K562 (cell line): ENCODE data around the gene PHF5A. TPM values are rescaled to one million over a fixed set of nuclear protein-coding genes. Genes with fewer than 3 reads are reported as not detected.

ENCODE experiments used
- ATAC-seq: fragments of 200-7000 bp; cut with Tn5 transposase; 3 replicates; pipeline ENCODE4 v1.9.1; 2020; ENCODE audit warnings: moderate library complexity
- BruUV-seq: library from RNA; stranded (reverse); fragments of 400-500 nt; replicated peaks from 2 replicates; lab custom pipeline; 2021; lab: Mats Ljungman, UMichigan
- CTCF ChIA-PET: fragments of 300-600 bp; formaldehyde crosslinking; extraction: SDS; loops from one replicate; lab custom pipeline; 2021; ENCODE audit warnings: low intra/inter-chr PET ratio; lab: Yijun Ruan, JAX
- POLR2A ChIA-PET: fragments of 300-600, 350-650 bp; sonication (Branson Sonifier 250); formaldehyde crosslinking; extraction: SDS; loops from one replicate; lab custom pipeline; 2021; ENCODE audit warnings: antibody characterized with exemption, inconsistent platforms; lab: Yijun Ruan, JAX
- DNase-seq, 4 experiments: peaks; one replicate each; pipeline versions ENCODE4 v3.0.0 to v3.0.0-alpha.2; 2011 to 2018; ENCODE audit warnings: low spot score in 3 of 4, mixed read lengths in 3 of 4; ENCODE audit errors: extremely low read depth in 1 of 4
- FAIRE-seq: peaks from 2 replicates; lab custom pipeline; 2011; peaks lifted over from hg19 to GRCh38; lab: Jason Lieb, UNC
- H2AFZ ChIP-seq: 2 replicates; pipeline ENCODE4 v1.6.0; 2011; ENCODE audit warnings: low read depth, low read length, control low read depth, inconsistent platforms
- H3K27ac ChIP-seq: fragments of 200-600 bp; 3 replicates; pipeline ENCODE4 v1.8.0; 2011; ENCODE audit warnings: low read depth, mild to moderate bottlenecking, control low read depth, inconsistent platforms, low read length, moderate library complexity, mixed read lengths; ENCODE audit errors: extremely low read depth
- H3K27me3 ChIP-seq, 2 experiments: fragments of 300-600 bp in 1 of 2; 2 replicates in 1 of 2; 3 replicates in 1 of 2; pipeline versions ENCODE4 v1.6.0 to v1.8.0; 2011; ENCODE audit warnings: inconsistent platforms in 2 of 2, low read length in 2 of 2, mild to moderate bottlenecking in 1 of 2, mixed read lengths in 1 of 2, moderate library complexity in 1 of 2; ENCODE audit not compliant: control insufficient read depth in 2 of 2, insufficient read depth in 2 of 2
- H3K36me3 ChIP-seq: fragments of 300-600 bp; 3 replicates; pipeline ENCODE4 v1.8.0; 2011; ENCODE audit warnings: mild to moderate bottlenecking, low read length, inconsistent platforms; ENCODE audit not compliant: control insufficient read depth, insufficient read depth
- H3K4me1 ChIP-seq, 2 experiments: fragments of 200-600 bp in 1 of 2; replicated peaks in 1 of 2; 2 replicates in 1 of 2; 3 replicates in 1 of 2; pipeline versions ENCODE4 v1.5.1 to v1.8.0; 2011; ENCODE audit warnings: inconsistent platforms in 2 of 2, low read length in 2 of 2, mild to moderate bottlenecking in 1 of 2, mixed read lengths in 1 of 2, moderate library complexity in 1 of 2; ENCODE audit not compliant: control insufficient read depth in 2 of 2, insufficient read depth in 2 of 2
- H3K4me2 ChIP-seq: 2 replicates; pipeline ENCODE4 v1.6.1; 2011; ENCODE audit warnings: low read length, control low read depth, inconsistent platforms, mixed read lengths; ENCODE audit not compliant: insufficient read depth
- H3K4me3 ChIP-seq: fragments of 200-600 bp; sonication (generic), shearing (Covaris generic); 2 replicates; pipeline ENCODE4 v1.5.1; 2016; ENCODE audit warnings: control low read depth, inconsistent platforms
- H3K79me2 ChIP-seq: fragments of 200-600 bp; 3 replicates; pipeline ENCODE4 v1.8.0; 2011; ENCODE audit warnings: low read length, inconsistent platforms; ENCODE audit not compliant: control insufficient read depth, insufficient read depth
- H3K9ac ChIP-seq, 2 experiments: 2 replicates each; pipeline versions ENCODE4 v1.6.0 to v1.6.1; 2011; ENCODE audit warnings: low read depth in 2 of 2, low read length in 2 of 2, control low read depth in 1 of 2, inconsistent platforms in 1 of 2, mild to moderate bottlenecking in 1 of 2, mixed read lengths in 1 of 2; ENCODE audit not compliant: insufficient read depth in 1 of 2
- H3K9me1 ChIP-seq: one replicate; pipeline ENCODE4 v1.6.0; 2011; ENCODE audit warnings: inconsistent platforms, mild to moderate bottlenecking, low read length, moderate library complexity; ENCODE audit not compliant: control insufficient read depth, insufficient read depth
- H3K9me3 ChIP-seq: replicated peaks from 2 replicates; pipeline ENCODE4 v1.5.1; 2011; ENCODE audit warnings: low read depth, low read length, inconsistent platforms; ENCODE audit not compliant: control insufficient read depth, insufficient read depth
- H4K20me1 ChIP-seq: replicated peaks from 2 replicates; pipeline ENCODE4 v1.6.1; 2011; ENCODE audit warnings: low read length, inconsistent platforms, mixed read lengths; ENCODE audit not compliant: control insufficient read depth, insufficient read depth
- CLOCK ChIP-seq: fragments of 250-450 bp; sonication (Bioruptor Pico); IDR thresholded peaks from 2 replicates; pipeline ENCODE4 v1.4.0; 2020; ENCODE audit warnings: mild to moderate bottlenecking, moderate library complexity, borderline replicate concordance
- CREBBP ChIP-seq: IDR thresholded peaks from one replicate; pipeline ENCODE4 v1.6.1; 2012; ENCODE audit warnings: low read depth, mild to moderate bottlenecking, control low read depth, inconsistent platforms, low read length
- EHMT2 ChIP-seq: fragments of 450-650 bp; IDR thresholded peaks from 2 replicates; pipeline ENCODE4 v1.6.1; 2018; ENCODE audit warnings: antibody characterized with exemption
- ILK ChIP-seq: fragments of 450-650 bp; IDR thresholded peaks from 2 replicates; pipeline ENCODE4 v1.6.1; 2016; ENCODE audit warnings: missing genetic modification characterization, low read depth, mild to moderate bottlenecking, missing compliant biosample characterization, moderate library complexity, borderline replicate concordance
- KAT2B ChIP-seq: IDR thresholded peaks from one replicate; pipeline ENCODE4 v1.6.1; 2012; ENCODE audit warnings: low read depth, mild to moderate bottlenecking, control low read depth, inconsistent platforms, low read length, moderate library complexity
- LEF1 ChIP-seq: fragments of 450-650 bp; IDR thresholded peaks from 2 replicates; pipeline ENCODE4 v1.6.1; 2016; ENCODE audit warnings: mild to moderate bottlenecking
- MNT ChIP-seq, 2 experiments: fragments of 450-650 bp; conservative IDR thresholded peaks; 2 replicates each; pipeline ENCODE4 v1.6.1; 2017; ENCODE audit warnings: mild to moderate bottlenecking in 2 of 2, moderate library complexity in 2 of 2
- NCOA4 ChIP-seq: fragments of 450-650 bp; IDR thresholded peaks from 2 replicates; pipeline ENCODE4 v1.6.1; 2018; ENCODE audit warnings: mild to moderate bottlenecking; ENCODE audit not compliant: partially characterized antibody
- PATZ1 ChIP-seq: fragments of 250-450 bp; sonication (Bioruptor Pico); IDR thresholded peaks from 2 replicates; pipeline ENCODE4 v1.5.0; 2020; ENCODE audit warnings: mild to moderate bottlenecking, borderline replicate concordance
- SNAPC5 ChIP-seq: fragments of 250-450 bp; sonication (Bioruptor Pico); IDR thresholded peaks from 2 replicates; pipeline ENCODE4 v1.8.0; 2021; ENCODE audit warnings: moderate library complexity, mild to moderate bottlenecking, inconsistent platforms
- SREBF2 ChIP-seq: sonication (generic); formaldehyde crosslinking; IDR thresholded peaks from 2 replicates; pipeline ENCODE4 v1.4.0; 2020; ENCODE audit warnings: mild to moderate bottlenecking, missing genetic modification reagents
- SRSF7 ChIP-seq: fragments of 200-400 bp; formaldehyde crosslinking; optimal IDR thresholded peaks from 2 replicates; pipeline ENCODE3; 2017; ENCODE audit warnings: mild to moderate bottlenecking, low read depth, low read length
- THAP7 ChIP-seq: fragments of 250-450 bp; sonication (Bioruptor Pico); IDR thresholded peaks from 2 replicates; pipeline ENCODE4 v1.5.0; 2021
- ZFP30 ChIP-seq: fragments of 250-450 bp; sonication (Bioruptor Pico); IDR thresholded peaks from 2 replicates; pipeline ENCODE4 v1.8.0; 2022; ENCODE audit warnings: moderate library complexity, mild to moderate bottlenecking, inconsistent platforms, borderline replicate concordance
- ZNF232 ChIP-seq: sonication (generic); formaldehyde crosslinking; IDR thresholded peaks from 2 replicates; pipeline ENCODE4 v1.8.0; 2022; ENCODE audit warnings: mild to moderate bottlenecking, missing genetic modification reagents
- WGBS: fragments of 100-300 bp; shearing (Covaris generic); methylation state at CpG from one replicate; pipeline ENCODE4 v1.1.6; 2016; ENCODE audit warnings: low coverage, mixed read lengths; ENCODE audit not compliant: insufficient coverage; ENCODE audit errors: missing lambda C conversion rate; 5-methylcytosine and 5-hydroxymethylcytosine counted together
- in situ Hi-C: fragments of 300-500 bp; cut with MboI; formaldehyde crosslinking; loops from 4 replicates; pipeline ENCODE4 v1.15.0; 2018; ENCODE audit warnings: inconsistent platforms, mixed read lengths
- intact Hi-C: fragments of 100-400 bp; cut with micrococcal nuclease; formaldehyde crosslinking; loops from 2 replicates; pipeline ENCODE4 v1.14.2; 2022
- polyA plus RNA-seq, 8 experiments: library from polyadenylated mRNA; depleted of rRNA in 4 of 8; stranded (reverse) in 5 of 8; unstranded in 3 of 8; fragments of >200 nt; fragmentation: Nextera tagmentation in 2 of 8; fragmentation: Illumina TruSeq in 1 of 8; extraction: Ambion mirVana in 2 of 8; extraction: Trizol in 1 of 8; gene quantifications; 2 replicates each; pipeline versions ENCODE4 v1.2.1 to v1.2.3, GENCODE V29; 2011 to 2014; ENCODE audit warnings: inconsistent platforms in 1 of 8, missing spikeins in 1 of 8
- total RNA-seq, 7 experiments: library from RNA; depleted of rRNA in 6 of 7; stranded (reverse); fragments of >200 nt in 6 of 7; fragmentation: Illumina TruSeq in 2 of 7; extraction: Trizol in 2 of 7; gene quantifications; 2 replicates each; pipeline versions ENCODE4 v1.2.1 to v1.2.3, GENCODE V29; 2011 to 2021; ENCODE audit warnings: low replicate concordance in 1 of 7

The PHF5A gene
- total and polyA plus RNA-seq, 9 of the 15 experiments (the other 6 are each of a cell fraction or from before 2014, with no cell fraction given), result 14.2 to 144 (median 101) TPM

- H4K20me1 ChIP-seq, result peaks cover 38% of the 10 kb centered on the region
- in situ Hi-C loops, result no loop called here
- peaks cover 92% of the 10 kb centered on the region for H3K79me2 ChIP-seq
- no peak for DNase-seq
- peaks cover 6% of the 10 kb centered on the region in 2 experiments; a peak in 4 of 5 replicates for H3K4me1 ChIP-seq
- peaks cover 4% of the 10 kb centered on the region for H3K9me1 ChIP-seq
- H3K27me3 ChIP-seq, result no peaks in the 10 kb centered on the region
- no peaks in the 10 kb centered on the region for H3K9me3 ChIP-seq
- intact Hi-C loops, result no loop called here
- CTCF ChIA-PET, result no interaction called here
- no peak overlapping the region for H3K27ac ChIP-seq
- no peak for FAIRE-seq
- BruUV-seq, result TSS peak; percentile 16
- H3K9ac ChIP-seq, result no peak overlapping the region
- WGBS, result 76% methylated on average over 15 of the region's 15 CpGs
- no peak for ATAC-seq
- POLR2A ChIA-PET, result interaction anchor here (0.6 to 3.2 kb wide), 5 partner anchors 8 to 233 kb away, joined by 3 to 18 read pairs (median 3); partner anchors contain the start of genes ACO2 and PHF5A
- H3K4me3 ChIP-seq, result no peak overlapping the region
- H2AFZ ChIP-seq, result no peak overlapping the region
- H3K36me3 ChIP-seq, result peaks cover 52% of the 10 kb centered on the region; the same call in 2 of the 3 replicates
- H3K4me2 ChIP-seq, result no peak overlapping the region
- no peak for TF ChIP-seq EHMT2
- TF ChIP-seq SRSF7, result no peak
- TF ChIP-seq ILK (tag), result no peak
- TF ChIP-seq CLOCK, result no peak
- no peak for TF ChIP-seq ZFP30 (CRISPR knock-in tag)
- no peak for TF ChIP-seq ZNF232
- no peak for TF ChIP-seq MNT (conservative IDR thresholded peaks at IDR 0.05)
- no peak for TF ChIP-seq NCOA4
- TF ChIP-seq SNAPC5, result no peak
- TF ChIP-seq KAT2B, result no peak
- TF ChIP-seq THAP7, result no peak
- TF ChIP-seq LEF1, result no peak
- no peak for TF ChIP-seq PATZ1 (CRISPR knock-in tag)
- TF ChIP-seq SREBF2 (CRISPR knock-in tag), result no peak
- TF ChIP-seq CREBBP, result no peak
Measured at GRCh38 chr22:41481131-41481830, 12.8 kb upstream of the PHF5A start.
